Upper lobe of left lung (tissue), 6 donors: Measurements from ENCODE around the gene DOK5. TPM values are rescaled to one million over a fixed set of nuclear protein-coding genes. Genes with fewer than 3 reads are reported as not detected.

Source experiments
- ATAC-seq, 2 donors: fragments of 200-7000 bp; cut with Tn5 transposase; one replicate each; pipeline ENCODE4 v1.9.1; 2022; ENCODE audit warnings: mild to moderate bottlenecking in 2 of 2, moderate library complexity in 2 of 2; ENCODE audit not compliant: low FRiP score in 2 of 2
- DNase-seq, 2 donors: peaks; one replicate each; pipeline ENCODE4 v3.0.0-alpha.2; 2019 to 2020
- H3K27ac ChIP-seq, 4 donors: fragments of 200-600 bp; sonication (generic); one replicate each; pipeline ENCODE4 v1.5.1; 2016 to 2019
- H3K27me3 ChIP-seq, 4 donors: fragments of 200-600 bp; sonication (generic); one replicate each; pipeline ENCODE4 v1.5.1; 2017 to 2019
- H3K36me3 ChIP-seq, 4 donors: fragments of 200-600 bp; sonication (generic); one replicate each; pipeline ENCODE4 v1.5.1; 2016 to 2019
- H3K4me1 ChIP-seq, 4 donors: fragments of 200-600 bp; sonication (generic); one replicate each; pipeline ENCODE4 v1.5.1; 2018 to 2019
- H3K4me3 ChIP-seq, 4 donors: fragments of 200-600 bp; sonication (generic); one replicate each; pipeline ENCODE4 v1.5.1; 2017 to 2019; ENCODE audit warnings: mild to moderate bottlenecking in 2 of 4, moderate library complexity in 1 of 4
- H3K9me3 ChIP-seq, 4 donors: fragments of 200-600 bp; sonication (generic); one replicate each; pipeline ENCODE4 v1.5.1; 2018 to 2019
- CTCF ChIP-seq, 6 experiments: fragments of 450-650 bp in 4 of 6; fragments of 200-600 bp in 2 of 6; sonication (generic) in 2 of 6; IDR thresholded peaks; one replicate each; pipeline ENCODE4 v1.5.1; 2016 to 2019; ENCODE audit warnings: antibody characterized with exemption in 6 of 6
- EP300 ChIP-seq, 4 donors: sonication (generic); formaldehyde crosslinking; IDR thresholded peaks; one replicate each; pipeline ENCODE4 v1.5.1; 2017; ENCODE audit warnings: antibody characterized with exemption in 4 of 4, control low read depth in 2 of 4
- POLR2A ChIP-seq, 4 donors: fragments of 450-650 bp; IDR thresholded peaks; one replicate each; pipeline ENCODE4 v1.5.1; 2016 to 2017; ENCODE audit warnings: antibody characterized with exemption in 4 of 4, mild to moderate bottlenecking in 2 of 4
- POLR2AphosphoS5 ChIP-seq, 2 donors: sonication (generic); formaldehyde crosslinking; IDR thresholded peaks; one replicate each; pipeline ENCODE4 v1.5.1; 2017; ENCODE audit warnings: antibody characterized with exemption in 2 of 2
- WGBS, 2 donors: methylation state at CpG; one replicate each; pipeline ENCODE4 v1.1.5; 2017 to 2018; 5-methylcytosine and 5-hydroxymethylcytosine counted together
- total RNA-seq, 6 donors: library from RNA; depleted of rRNA in 4 of 6; stranded (reverse); fragments of >200 nt in 4 of 6; gene quantifications; one replicate each; pipeline versions ENCODE4 v1.1.0 to v1.2.1, GENCODE V29; 2016 to 2021
- donor health status: DM: no; HTN: no; CAD: no; lungs with moderate emphysema.
- donor health status: DM: no; HTN: yes; CAD: no; lungs with severe emphysema.

DOK5 gene
- total RNA-seq, 6 donors from 2014 or later = 0.37 to 1.0 TPM; not detected in 4

- H3K4me3 ChIP-seq = no peak overlapping the region
- no peaks in the 10 kb centered on the region for H3K9me3 ChIP-seq
- no peaks in the 10 kb centered on the region for H3K27me3 ChIP-seq
- no peaks in the 10 kb centered on the region for H3K4me1 ChIP-seq
- ATAC-seq = no peak
- H3K36me3 ChIP-seq = no peaks in the 10 kb centered on the region
- 33 to 48% methylated on average over 4 of the region's 4 CpGs for WGBS, 2 donors
- H3K27ac ChIP-seq = no peak overlapping the region
- DNase-seq = no peak
- TF ChIP-seq EP300 (IDR thresholded peaks at IDR 0.05) (no peak), POLR2A (IDR thresholded peaks at IDR 0.05) (no peak), CTCF (IDR thresholded peaks at IDR 0.05) (no peak)
Observed at GRCh38 chr20:54654450-54654849, 179.1 kb downstream of the DOK5 start.

GRCh38 chr20:54657268-54657826 lies 182.0 kb downstream of the DOK5 start:
- H3K4me3 ChIP-seq = no peak overlapping the region
- 76 to 81% methylated on average over 2 of the region's 2 CpGs for WGBS, 2 donors
- H3K9me3 ChIP-seq = no peaks in the 10 kb centered on the region
- no peak for ATAC-seq
- no peak for TF ChIP-seq POLR2A (IDR thresholded peaks at IDR 0.05)
- TF ChIP-seq CTCF (IDR thresholded peaks at IDR 0.05) = no peak
- TF ChIP-seq EP300 (IDR thresholded peaks at IDR 0.05) = no peak
- TF ChIP-seq POLR2AphosphoS5 (IDR thresholded peaks at IDR 0.05) = no peak
- no peaks in the 10 kb centered on the region for H3K4me1 ChIP-seq
- DNase-seq = no peak
- no peaks in the 10 kb centered on the region for H3K27me3 ChIP-seq
- no peak overlapping the region for H3K27ac ChIP-seq
- no peaks in the 10 kb centered on the region for H3K36me3 ChIP-seq

- Histone ChIP-seq H3K9me3 (no peaks in the 10 kb centered on the region), H3K4me3 (no peak overlapping the region), H3K27ac (no peak overlapping the region), H3K4me1 (no peaks in the 10 kb centered on the region), H3K36me3 (no peaks in the 10 kb centered on the region), H3K27me3 (no peaks in the 10 kb centered on the region)
- ATAC-seq (no peak), DNase-seq (no peak)
- TF ChIP-seq POLR2A (IDR thresholded peaks at IDR 0.05) (no peak), EP300 (IDR thresholded peaks at IDR 0.05) (no peak), CTCF (IDR thresholded peaks at IDR 0.05) (no peak), POLR2AphosphoS5 (IDR thresholded peaks at IDR 0.05) (no peak)
- 81 to 88% methylated on average over 5 of the region's 5 CpGs for WGBS, 2 donors
Observed at GRCh38 chr20:54658525-54658924, 183.1 kb downstream of the DOK5 start.

GRCh38 chr20:54661265-54661664 lies 185.9 kb downstream of the DOK5 start:
- Histone ChIP-seq H3K4me1 (no peaks in the 10 kb centered on the region), H3K27ac (no peak overlapping the region), H3K27me3 (no peaks in the 10 kb centered on the region), H3K36me3 (no peaks in the 10 kb centered on the region), H3K4me3 (no peak overlapping the region), H3K9me3 (no peaks in the 10 kb centered on the region)
- TF ChIP-seq POLR2AphosphoS5 (IDR thresholded peaks at IDR 0.05) = no peak
- TF ChIP-seq EP300 (IDR thresholded peaks at IDR 0.05) = no peak
- ATAC-seq (no peak), DNase-seq (no peak)
- whole genome bisulfite sequencing, 2 donors = 54% methylated on average over 3 of the region's 3 CpGs

- DNase-seq (no peak), ATAC-seq (no peak)
- no peak overlapping the region for H3K4me3 ChIP-seq
- 51 to 53% methylated on average over 8 of the region's 8 CpGs for WGBS, 2 donors
- no peaks in the 10 kb centered on the region for H3K27me3 ChIP-seq
- no peaks in the 10 kb centered on the region for H3K9me3 ChIP-seq
- no peak for TF ChIP-seq EP300 (IDR thresholded peaks at IDR 0.05)
- no peak for TF ChIP-seq POLR2A (IDR thresholded peaks at IDR 0.05)
- no peak for TF ChIP-seq POLR2AphosphoS5 (IDR thresholded peaks at IDR 0.05)
- no peak for TF ChIP-seq CTCF (IDR thresholded peaks at IDR 0.05)
- no peaks in the 10 kb centered on the region for H3K36me3 ChIP-seq
- H3K4me1 ChIP-seq = no peaks in the 10 kb centered on the region
- H3K27ac ChIP-seq = no peak overlapping the region
Observed at GRCh38 chr20:54661880-54662465, 186.6 kb downstream of the DOK5 start.
